GM19328 (cell line): ENCODE data around the gene CLK2.
A peak's percentile ranks its signal among the peaks of the same experiment; 100 is the strongest.
"Not testable (repeated sequence)": the region's sequence is repeated elsewhere in the genome, so short reads cannot be mapped to it uniquely, and the experiment has no call there.

Source experiments
- ATAC-seq: cut with Tn5 transposase; IDR thresholded peaks from one replicate; pipeline ENCODE4 v1.9.1; 2021; ENCODE audit warnings: mild to moderate bottlenecking, moderate library complexity; ENCODE audit not compliant: unreplicated experiment

Gene CLK2

DNA sequence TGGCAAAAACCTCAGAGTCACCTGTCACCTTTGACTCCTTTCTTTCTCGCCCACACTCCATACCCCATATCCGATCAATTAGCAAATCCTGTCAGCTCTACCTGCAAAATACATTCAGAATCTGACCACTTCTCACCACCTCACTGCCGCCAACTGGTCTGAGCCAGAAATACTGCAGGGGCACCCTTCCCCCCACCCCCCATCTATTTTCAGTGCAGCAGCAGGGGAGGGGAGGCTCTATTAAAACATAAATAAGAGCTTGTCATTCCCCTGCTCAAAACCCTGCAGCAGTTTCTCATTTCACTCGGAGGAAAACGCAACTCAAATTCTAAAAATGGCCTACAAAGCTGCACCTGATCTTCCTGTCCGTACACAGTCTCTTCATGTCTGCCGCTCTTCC is 24.1 kb upstream of the CLK2 start:
- no peak for ATAC-seq

DNA sequence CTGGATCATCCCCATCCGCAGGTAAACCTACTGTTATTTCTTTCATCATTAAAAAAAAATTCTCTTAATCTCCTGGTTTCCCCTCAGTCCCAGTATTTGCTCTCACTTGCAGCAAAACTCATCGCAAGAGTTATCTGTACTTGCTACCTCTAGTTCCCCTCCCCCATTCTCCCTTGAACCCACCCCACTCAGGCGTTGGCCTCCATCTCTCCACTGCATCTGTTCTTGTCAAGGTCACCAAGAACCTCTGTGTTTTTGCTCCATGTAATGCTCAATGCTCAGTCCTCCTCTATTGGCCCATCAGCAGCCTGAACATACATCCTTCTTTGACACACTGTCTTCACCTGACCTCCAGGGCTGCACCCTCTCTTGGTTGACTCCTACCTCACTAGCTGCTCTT is 23.4 kb upstream of the CLK2 start:
- no peak for ATAC-seq

DNA sequence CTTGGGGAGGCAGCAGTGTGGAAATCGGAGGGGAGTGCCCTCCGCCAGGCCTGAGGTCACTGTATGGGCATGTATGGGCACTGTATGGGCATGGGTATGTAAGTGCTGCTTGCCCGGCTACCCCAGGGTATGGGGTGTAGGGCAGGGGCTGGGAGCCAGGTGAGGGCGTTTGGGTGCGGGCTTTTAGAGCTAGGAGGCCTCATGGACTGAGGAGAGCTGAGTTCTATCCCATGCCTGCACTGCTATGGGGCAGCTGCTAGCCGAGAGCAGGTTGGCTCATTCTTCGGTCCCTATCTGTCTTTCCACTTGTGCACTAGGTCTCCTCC is 22.6 kb upstream of the CLK2 start:
- no peak for ATAC-seq

DNA sequence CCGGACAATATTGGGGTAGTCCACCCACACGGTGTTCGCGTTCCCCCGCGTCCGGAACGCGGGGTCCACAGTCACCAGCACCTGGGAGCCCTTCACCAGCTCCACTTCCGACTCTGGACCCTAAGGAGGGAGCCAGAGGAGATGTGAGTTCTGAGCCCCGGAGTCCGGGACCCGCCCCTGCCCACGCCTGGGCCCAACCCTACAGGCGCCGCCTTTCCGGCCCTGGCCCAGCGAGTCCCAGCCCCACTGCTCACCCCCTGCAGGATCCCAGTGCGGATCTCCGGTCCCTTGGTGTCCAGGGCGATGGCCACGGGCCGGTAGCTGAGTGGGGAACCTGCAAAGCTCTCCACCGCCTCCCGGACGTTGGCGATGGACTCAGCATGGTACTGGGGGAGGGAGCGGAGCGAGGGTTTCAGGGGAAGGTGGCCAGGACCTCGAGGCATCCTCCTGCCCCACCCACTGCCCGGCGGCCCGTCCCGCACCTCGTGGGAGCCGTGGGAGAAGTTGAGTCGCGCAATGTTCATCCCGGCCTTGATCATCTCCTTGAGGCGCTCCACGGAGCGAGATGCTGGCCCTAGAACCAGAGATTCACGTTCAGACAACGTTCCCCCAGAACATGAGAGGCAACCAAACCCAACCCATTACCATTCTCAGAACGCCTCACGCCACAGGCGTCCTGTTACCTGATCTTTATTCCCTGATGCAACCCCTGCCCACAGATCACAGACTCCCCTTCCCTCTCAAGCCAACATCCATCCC is 22.1 kb upstream of the CLK2 start:
- ATAC-seq, result no peak

DNA sequence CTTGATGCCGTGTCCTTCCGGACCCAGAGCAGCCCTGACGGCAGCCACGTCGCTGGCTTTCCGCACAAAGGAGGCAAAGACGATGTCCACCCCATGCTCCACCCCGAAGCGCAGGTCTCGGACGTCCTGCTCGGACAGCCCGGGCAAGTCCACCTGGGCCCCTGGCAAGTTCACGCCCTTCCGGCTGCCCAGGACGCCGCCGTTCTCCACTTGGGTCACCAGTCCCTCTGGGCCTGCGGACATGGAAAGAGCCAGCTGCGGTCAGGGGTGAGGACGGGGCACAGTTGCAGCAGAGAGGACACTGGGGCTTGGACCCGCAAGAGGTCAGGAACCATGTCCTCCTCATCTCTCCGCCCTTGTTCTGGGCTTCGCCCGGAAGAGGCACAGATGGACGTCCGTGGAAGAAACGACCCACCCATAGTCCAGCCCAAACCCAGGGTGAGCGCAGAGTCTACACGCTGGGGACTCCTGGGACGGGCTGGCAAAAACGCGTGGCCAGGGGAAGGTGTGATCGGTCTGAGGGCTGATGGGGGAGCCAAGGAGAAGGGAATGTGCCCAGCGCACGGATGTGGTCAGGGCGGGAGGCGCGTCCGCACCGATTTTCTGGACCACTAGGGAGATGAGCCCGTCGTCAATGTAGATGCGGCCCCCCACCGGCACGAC is 21.3 kb upstream of the CLK2 start:
- no peak for ATAC-seq

DNA sequence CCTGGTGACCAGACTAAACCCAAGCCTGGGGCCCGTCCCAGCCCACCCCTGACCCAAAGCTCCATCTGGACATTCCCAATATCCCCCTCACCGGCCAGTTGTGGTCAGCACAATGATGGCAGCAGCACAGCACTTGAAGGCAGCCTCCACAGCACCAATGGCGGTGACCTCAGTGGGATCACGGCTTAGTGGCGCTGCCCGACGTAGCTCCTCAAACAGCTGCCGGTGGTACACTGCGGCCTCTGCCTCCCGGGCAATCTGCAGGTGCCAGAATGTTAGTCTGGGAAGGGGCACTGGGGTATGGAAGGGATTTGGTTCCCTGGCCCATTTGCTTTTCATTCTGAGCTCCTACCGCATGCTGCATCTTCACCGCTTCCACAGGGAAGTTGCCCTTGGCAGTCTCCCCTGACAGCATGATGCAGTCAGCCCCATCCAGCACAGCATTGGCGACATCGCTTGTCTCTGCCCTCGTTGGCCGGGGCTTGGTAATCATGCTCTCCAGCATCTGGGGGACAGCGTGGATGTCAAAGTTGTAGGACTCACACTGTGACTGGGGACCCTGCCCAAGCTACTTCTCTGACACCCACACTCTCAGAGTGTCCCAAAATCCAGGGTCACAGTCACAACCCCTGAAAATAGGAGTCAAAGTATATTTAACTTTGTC is 19.9 kb upstream of the CLK2 start:
- ATAC-seq, result no peak

DNA sequence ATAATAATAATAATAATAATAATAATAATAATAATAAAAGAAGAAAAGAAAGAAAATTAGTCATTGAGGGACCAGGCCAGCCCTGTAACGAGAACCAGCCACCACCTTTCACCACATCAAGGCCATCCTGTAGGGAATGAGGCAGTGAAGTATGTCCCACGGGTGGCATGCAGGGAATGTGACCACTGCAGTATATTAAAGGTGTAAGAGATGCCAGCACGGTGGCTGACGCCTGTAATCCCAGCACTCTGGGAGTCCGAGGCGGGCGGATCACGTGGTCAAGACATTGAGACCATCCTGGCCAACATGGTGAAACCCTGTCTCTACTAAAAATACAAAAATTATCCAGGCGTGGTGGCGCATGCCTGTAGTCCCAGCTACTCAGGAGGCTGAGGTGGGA is 17.7 kb upstream of the CLK2 start:
- not testable (repeated sequence) for ATAC-seq

DNA sequence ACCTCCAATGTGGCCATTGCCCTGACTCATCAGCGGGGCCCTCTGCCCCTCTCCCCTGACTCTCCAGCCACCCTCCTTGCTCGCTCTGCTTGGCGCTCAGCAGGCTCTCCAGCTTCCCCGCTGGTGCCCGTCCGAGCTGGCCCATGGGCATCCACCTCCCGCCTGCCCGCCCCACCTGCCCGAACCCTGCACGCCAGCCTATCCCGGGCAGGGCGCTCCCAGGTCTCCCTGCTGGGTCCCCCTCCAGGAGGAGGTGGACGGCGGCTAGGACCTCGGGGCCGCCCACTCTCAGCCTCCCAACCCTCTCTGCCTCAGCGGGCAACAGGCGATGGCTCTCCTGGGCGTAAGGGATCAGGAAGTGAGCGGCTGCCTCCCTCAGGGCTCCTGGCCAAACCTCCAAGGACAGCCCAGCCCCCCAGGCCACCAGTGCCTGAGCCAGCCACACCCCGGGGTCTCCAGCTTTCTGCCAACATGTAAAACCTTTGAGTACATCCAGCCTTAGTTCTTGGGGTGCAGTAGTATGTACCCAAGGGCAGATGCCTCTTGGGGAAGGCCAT is 14.8 kb upstream of the CLK2 start:
- no peak for ATAC-seq

DNA sequence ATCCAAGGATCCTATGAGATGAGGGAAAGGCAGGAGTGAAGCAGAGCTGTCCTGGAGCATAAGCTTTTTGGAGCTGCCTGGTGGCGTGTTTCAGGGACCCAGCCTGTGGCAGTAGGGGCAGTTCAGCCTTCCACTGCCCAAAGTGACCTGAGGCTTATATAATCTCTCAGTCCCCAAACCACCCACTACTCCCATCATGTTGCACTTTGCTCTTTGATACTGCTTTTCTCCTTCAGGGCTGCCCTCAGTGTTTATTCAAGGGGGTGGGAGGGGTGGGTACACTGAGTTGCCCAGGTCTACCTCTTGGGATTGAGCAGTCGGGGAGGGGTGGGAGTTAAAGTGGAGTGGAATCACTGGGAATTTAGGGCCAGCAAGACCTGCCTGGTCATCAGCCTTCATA is 13.2 kb upstream of the CLK2 start:
- no peak for ATAC-seq

DNA sequence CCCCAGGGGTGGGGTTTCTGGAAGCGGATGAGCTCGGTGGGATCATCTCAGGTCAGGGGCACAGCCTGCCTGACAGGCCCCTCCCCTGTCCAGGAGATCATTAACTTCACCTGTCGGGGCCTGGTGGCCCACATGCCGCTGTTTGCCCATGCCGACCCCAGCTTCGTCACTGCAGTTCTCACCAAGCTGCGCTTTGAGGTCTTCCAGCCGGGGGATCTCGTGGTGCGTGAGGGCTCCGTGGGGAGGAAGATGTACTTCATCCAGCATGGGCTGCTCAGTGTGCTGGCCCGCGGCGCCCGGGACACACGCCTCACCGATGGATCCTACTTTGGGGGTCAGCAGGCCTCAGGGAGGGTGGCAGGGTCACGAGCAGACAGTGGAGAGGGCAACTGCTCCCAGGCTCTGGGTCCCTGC is 12.3 kb upstream of the CLK2 start:
- no peak for ATAC-seq

DNA sequence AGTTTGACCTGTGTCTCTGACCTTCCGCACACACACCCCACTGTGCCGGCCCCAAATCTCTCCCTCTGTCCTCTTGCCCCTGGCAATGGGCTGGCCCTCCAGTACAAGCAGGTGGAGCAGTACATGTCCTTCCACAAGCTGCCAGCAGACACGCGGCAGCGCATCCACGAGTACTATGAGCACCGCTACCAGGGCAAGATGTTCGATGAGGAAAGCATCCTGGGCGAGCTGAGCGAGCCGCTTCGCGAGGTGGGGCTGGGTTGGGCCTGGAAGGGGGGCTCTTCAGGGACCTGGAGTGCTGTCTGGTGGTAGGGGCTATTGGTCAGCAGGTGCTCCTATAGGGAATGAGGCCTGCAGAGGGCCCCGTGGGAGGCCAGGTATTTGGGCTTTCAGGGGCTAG is 11.8 kb upstream of the CLK2 start:
- no peak for ATAC-seq

DNA sequence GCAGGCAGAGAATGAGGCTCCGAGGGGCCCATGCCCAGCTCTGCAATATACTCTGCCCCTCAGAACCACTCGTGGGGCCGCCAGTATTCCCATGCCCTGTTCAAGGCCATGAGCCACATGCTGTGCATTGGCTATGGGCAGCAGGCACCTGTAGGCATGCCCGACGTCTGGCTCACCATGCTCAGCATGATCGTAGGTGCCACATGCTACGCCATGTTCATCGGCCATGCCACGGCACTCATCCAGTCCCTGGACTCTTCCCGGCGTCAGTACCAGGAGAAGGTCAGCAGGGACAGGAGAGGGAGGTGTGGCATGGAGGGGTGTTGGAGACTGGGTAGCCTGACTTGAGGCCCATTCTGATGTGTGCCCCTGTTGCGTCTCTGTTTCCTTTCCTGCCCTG is 11.2 kb upstream of the CLK2 start:
- ATAC-seq, result no peak

DNA sequence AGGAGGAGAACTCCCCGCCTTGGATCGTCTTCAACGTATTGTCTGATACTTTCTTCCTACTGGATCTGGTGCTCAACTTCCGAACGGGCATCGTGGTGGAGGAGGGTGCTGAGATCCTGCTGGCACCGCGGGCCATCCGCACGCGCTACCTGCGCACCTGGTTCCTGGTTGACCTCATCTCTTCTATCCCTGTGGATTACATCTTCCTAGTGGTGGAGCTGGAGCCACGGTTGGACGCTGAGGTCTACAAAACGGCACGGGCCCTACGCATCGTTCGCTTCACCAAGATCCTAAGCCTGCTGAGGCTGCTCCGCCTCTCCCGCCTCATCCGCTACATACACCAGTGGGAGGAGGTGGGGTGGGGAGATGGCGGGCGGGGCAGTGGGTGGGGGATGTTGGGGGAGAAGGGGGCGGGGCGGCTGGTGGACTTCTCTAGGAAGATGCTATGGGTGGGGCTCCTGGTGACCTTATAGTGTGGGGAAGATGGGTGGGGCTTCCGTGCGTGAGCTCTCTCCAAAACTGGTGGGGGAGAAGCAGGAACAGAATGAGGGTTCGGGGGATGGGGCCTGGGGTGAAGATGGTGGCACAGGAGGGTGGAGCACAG is 9.3 kb upstream of the CLK2 start:
- no peak for ATAC-seq

DNA sequence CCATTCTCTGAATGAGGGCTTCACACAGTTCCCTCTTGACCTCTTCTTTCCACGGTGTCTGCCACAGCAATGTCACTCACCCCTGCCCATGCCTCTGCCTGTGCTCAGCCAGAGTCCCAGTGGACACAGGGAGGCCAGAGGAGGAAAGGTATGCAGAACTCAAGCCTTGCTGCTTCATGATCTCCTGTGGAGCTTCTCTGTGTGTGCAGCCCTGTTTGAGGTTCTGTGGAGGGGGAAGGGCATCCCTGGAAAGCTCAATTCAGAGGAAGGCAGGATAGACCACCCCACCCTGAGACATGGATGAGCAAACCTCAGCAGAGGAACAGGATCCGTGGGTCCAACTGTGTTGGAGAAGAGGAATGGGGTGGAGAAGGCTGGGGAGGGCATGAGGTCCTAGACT is 6.0 kb upstream of the CLK2 start:
- no peak for ATAC-seq

DNA sequence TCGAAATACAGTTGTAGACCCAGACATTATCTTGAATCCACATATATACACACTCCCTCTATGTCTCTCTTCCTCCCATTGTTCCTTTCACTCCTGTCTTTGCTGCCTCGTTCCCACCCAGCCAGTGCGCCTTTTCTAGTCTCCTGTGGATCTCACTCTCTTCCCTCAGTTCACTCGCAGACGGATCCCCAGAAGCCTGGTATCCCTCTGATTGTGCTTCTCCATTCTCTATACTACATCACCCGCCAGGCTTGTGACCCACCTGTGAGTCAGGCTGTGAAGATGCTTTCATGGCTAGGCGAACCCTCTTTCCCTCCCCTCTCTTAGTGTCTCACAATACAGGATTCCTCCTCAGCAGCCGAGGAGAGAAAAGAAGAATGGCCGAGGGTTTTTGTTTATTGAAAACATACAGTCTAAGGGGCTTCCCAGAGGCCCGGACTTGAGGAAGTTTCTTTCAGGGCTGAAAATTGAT is 5.4 kb upstream of the CLK2 start:
- ATAC-seq, result no peak

DNA sequence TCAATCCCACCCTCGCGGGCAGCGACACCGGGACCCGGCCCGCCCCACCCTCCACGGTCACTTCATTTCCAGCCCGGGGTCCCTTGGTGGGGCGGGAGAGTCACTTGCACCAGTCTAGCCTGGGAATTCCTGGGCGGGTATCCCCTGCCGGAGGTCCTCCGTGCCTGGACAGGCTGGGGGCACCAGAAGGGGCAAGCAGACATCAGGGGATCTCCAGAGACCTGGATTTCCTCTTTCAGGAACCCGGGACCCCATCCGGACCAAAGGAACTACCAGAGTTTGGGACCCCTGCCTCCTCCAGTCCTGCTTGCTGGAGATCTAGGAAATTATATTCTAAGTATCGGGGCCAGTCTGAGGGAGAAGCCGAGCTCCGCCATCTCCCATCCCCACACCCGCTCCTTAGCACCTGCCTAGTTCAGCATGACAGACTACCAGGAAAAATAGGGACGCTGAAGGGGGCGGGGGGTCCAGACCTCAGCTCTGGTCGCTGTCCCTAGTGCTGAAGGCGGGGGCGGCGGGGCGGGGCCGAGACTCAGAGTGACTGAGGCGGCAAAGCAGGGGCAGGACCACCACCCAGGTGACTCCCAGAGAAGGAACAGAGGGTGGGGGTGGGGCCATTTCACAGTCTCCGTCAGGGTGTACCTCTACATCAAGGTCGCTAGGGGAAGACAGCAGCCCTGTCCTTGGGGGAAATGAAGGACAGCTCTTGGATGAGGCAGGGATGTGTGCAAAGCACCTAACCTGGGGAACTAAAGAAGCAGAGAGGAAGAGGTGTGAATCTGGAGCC is 4.8 kb upstream of the CLK2 start:
- no peak for ATAC-seq

DNA sequence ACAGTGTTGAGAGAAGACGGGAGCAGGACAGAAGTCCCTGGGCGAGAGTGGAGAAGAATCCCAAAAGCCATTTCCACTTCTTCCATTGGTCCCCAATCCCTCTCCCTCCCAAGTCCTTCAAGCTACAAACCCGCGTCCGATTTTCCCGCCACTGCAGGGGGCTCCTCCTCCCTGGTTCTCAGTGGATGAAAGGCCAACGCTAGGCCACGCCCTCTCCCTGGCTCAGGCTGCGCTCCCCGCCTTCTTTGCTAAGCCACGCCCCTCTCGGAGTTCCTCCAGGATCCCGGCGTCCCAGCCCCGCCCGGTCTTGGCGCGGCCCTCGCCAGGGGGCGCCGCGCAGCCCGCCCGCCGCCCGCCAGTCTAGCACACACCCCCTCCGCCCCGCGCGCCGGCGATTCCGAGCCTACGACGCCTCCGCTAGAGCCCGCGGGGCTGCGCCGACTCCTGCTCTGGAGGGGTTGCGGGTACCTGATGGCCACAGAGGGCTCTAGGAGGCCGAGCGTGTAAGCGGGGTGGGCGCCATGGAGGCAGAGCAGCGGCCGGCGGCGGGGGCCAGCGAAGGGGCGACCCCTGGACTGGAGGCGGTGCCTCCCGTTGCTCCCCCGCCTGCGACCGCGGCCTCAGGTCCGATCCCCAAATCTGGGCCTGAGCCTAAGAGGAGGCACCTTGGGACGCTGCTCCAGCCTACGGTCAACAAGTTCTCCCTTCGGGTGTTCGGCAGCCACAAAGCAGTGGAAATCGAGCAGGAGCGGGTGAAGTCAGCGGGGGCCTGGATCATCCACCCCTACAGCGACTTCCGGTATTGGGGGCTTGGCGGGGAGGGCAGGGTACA is 4.0 kb upstream of the CLK2 start, which contains the start of gene HCN3:
Gene HCN3 (plus strand): TSS at position 394 of the 832 bp plus-strand sequence. CDS start 128 bp downstream, at position 522.
- ATAC-seq, result peak; percentile 60

DNA sequence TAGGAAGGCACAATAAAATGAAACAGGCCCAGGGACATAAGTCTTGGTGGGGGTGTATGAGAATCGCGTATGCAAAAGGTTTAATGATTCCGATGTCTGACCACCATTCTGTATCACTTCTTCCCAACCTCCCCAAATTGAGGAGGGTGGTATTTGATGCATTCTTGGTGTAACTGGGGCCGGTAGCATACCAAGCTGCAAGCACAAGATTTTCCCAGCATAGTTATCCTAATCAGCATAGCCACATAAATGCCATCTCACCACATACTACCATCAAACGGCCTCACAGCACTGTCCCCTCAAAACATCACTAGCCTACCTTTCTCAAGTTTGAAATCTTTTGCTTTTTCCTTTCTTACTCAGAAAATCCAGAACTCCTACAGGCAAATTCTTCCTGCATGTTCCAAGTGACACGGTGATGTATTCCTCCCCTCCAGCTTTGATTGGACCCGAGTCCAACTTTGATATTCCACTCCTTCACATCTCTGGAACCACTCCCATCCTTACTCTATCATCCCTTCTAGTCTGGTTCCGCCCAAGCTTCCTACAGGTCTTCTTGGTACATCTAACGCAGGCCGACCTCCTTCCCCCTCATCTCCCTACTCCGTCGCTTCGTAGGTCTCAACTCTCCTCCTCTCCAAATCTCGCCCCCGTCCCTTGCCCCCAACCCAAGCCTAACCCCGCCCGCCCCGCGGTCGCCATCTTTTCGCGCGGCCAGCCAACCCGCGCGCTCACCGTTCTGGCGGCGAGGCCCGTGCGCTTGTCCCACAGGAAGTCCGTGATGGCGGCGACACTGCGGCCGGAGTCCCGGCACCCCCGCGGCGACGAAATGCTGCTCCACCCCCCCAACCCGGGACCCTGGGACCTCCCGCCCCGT is 600 bp downstream of the CLK2 start:
- peak; percentile 25 for ATAC-seq

DNA sequence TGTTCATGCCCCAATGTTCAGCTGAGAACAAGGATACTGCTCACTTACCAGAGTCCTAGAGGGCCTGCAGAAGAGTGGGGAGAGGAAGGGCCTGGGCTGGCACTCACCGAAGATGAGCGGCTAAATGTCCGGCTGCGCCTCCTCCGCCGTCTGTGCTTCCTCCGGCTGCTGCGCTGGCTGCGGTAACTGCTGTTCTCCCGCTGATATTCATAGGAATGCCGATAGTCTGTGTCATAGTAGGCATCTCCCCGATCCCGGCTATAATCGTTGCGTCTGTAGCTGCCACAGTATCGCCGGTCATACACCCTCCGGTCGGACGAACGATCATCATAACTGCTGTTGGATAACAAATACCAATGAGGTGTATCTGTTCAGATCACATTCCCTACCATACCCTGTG is 3.9 kb downstream of the CLK2 start:
- ATAC-seq, result no peak
